Rectal smooth muscle tissue (tissue), 1 donor: ENCODE measurements around the gene KRTAP24-1.

ENCODE experiments used
- H3K27ac ChIP-seq: one replicate; pipeline ENCODE4 v1.7.0; 2013; ENCODE audit warnings: low read depth, low read length, inconsistent platforms
- H3K27me3 ChIP-seq: one replicate; pipeline ENCODE4 v1.7.0; 2013; ENCODE audit warnings: low read length; ENCODE audit not compliant: control insufficient read depth, insufficient read depth
- H3K36me3 ChIP-seq: one replicate; pipeline ENCODE4 v1.7.0; 2013; ENCODE audit warnings: low read length; ENCODE audit not compliant: control insufficient read depth, insufficient read depth
- H3K4me1 ChIP-seq: one replicate; pipeline ENCODE4 v1.7.0; 2013; ENCODE audit warnings: low read length; ENCODE audit not compliant: control insufficient read depth, insufficient read depth
- H3K4me3 ChIP-seq: one replicate; pipeline ENCODE4 v1.7.0; 2013; ENCODE audit warnings: low read length
- H3K9ac ChIP-seq: one replicate; pipeline ENCODE4 v1.7.0; 2013; ENCODE audit warnings: low read length

KRTAP24-1 gene

DNA sequence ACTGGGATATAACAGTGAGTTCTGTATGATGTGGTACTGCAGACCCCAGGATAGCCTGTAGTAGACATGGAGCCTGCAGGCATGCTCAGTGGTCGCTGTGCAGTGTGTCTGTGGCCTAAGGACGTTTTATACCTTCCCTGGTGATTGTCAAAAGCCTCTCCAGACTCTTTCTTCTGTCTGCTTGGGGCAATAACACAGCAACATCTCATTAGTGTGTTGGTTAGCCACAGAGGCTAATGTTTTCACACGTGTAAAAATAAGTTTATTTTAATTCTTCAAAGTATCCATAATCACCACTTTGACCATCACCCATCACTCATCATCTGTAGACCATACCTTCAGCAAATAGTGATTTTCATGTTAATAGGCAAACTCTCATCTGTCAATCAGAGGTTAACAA lies at the start of gene KRTAP24-1:
TSS of gene KRTAP24-1 (minus strand) at position 101 of the 400 bp plus-strand sequence. CDS start at position 83, 18 bp downstream.
- Histone ChIP-seq H3K36me3 (no peaks in the 10 kb centered on the region), H3K27me3 (no peaks in the 10 kb centered on the region), H3K4me3 (no peak within 1 kb of the TSS), H3K4me1 (no peaks in the 10 kb centered on the region), H3K27ac (no peak within 1 kb of the TSS), H3K9ac (no peak within 1 kb of the TSS)

DNA sequence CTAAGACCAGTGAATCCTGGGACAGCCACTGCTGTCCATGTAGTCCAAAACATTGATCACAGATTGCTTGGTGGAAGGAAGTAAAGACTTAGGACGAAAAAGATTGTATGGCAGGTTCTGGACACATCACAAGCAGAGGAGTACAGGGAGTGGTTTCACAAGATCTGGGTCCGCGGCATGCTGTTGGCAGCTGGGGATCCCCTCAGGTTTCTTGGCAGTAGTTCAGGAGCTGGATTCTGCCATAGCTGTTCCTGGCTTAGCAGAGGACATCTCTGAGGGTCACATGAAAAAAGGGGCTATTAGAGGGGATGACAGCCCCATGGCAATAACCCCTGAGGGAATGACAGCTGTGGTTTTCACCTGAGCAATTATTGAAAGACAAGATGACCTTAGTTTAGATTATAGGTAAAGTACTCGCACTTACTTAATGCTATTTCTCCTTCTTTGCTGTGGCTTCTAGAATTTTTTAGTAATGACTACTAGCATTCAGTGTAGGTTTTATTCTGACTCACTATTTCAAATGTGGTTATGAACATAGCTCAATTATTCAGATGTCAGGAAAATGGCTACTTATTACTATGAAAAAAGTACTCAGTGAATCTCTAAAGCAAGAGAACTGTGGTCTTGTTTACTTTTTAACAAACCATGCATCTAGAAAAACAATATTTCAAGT lies 46.6 kb upstream of the KRTAP24-1 start:
- Histone ChIP-seq H3K27ac (no peak overlapping the region), H3K4me3 (no peak overlapping the region), H3K36me3 (no peaks in the 10 kb centered on the region), H3K27me3 (no peaks in the 10 kb centered on the region), H3K9ac (no peak overlapping the region), H3K4me1 (no peaks in the 10 kb centered on the region)

- Histone ChIP-seq H3K4me3 (no peak overlapping the region), H3K9ac (no peak overlapping the region), H3K27ac (no peak overlapping the region), H3K36me3 (no peaks in the 10 kb centered on the region), H3K27me3 (no peaks in the 10 kb centered on the region), H3K4me1 (no peaks in the 10 kb centered on the region)
These were observed 43.6 kb upstream of the KRTAP24-1 start for GRCh38 chr21:30326390-30326789.

DNA sequence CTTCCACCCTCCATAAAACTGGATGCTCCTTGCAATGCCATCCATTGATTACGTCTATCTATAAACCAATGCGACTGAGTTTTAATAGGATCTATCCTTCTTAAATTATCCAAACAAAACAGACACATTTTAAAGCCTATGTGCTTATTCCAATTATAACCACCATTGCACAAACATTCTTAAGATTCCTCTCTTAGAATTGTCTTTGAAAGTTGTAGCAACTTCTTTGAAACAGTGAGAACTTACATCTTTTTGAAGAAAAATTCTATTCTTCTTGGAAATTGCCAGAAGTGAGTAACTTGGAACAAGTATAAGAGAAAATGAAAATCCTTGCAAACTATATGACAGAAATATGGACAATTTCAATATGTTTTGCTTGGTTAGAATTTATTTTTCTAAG lies 37.5 kb upstream of the KRTAP24-1 start, which contains the start of gene KRTAP26-1:
TSS of gene KRTAP26-1 (minus strand) at position 101 of the 400 bp plus-strand sequence. CDS start 280 bp downstream, outside the sequence.
- H3K27me3 ChIP-seq: no peaks in the 10 kb centered on the region
- no peak within 1 kb of the TSS for H3K9ac ChIP-seq
- no peaks in the 10 kb centered on the region for H3K36me3 ChIP-seq
- H3K4me1 ChIP-seq: no peaks in the 10 kb centered on the region
- no peak within 1 kb of the TSS for H3K27ac ChIP-seq
- H3K4me3 ChIP-seq: no peak within 1 kb of the TSS

DNA sequence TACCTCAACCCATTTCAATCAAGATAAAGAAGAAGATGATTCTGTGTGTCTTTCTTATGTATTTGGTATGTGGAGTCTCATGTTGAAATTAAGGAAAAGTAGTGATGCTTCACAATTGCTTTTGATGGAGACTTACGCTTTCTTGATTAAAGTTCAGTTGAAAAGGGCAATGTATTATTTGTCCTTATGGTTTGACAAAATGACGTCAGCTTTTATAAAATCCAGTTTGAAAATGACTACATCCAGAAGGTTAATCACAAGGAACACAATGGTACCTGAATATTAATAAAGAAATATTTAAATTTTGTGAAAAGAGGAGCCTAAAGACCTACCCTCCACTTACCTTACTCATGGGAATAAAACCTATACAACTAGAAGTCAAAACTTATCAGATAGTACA lies 33.0 kb upstream of the KRTAP24-1 start:
- Histone ChIP-seq H3K36me3 (no peaks in the 10 kb centered on the region), H3K9ac (no peak overlapping the region), H3K4me1 (no peaks in the 10 kb centered on the region), H3K27me3 (no peaks in the 10 kb centered on the region), H3K4me3 (no peak overlapping the region), H3K27ac (no peak overlapping the region)

GRCh38 chr21:30306884-30307283 lies 24.1 kb upstream of the KRTAP24-1 start:
- Histone ChIP-seq H3K36me3 (no peaks in the 10 kb centered on the region), H3K9ac (no peak overlapping the region), H3K27me3 (no peaks in the 10 kb centered on the region), H3K4me1 (no peaks in the 10 kb centered on the region), H3K4me3 (no peak overlapping the region), H3K27ac (no peak overlapping the region)

DNA sequence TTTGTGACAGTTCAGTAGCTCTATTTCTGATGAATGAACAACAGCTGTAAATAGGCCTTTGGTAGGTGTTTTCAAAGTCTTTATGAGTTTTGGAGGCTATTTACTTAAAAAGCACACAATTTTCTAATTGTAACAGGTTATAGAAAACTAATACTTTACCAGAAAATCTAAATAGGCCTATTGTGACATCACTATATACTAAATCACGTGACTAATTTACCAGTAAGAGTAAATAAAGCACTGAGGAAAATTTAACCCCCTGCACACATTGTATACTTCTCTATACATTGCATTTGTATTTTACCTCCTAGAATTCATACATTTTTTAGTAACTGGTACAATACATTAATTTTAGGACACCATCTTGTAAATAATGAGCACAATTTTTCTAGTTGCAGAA lies 22.4 kb upstream of the KRTAP24-1 start:
- Histone ChIP-seq H3K4me3 (no peak overlapping the region), H3K9ac (no peak overlapping the region), H3K4me1 (no peaks in the 10 kb centered on the region), H3K27me3 (no peaks in the 10 kb centered on the region), H3K27ac (no peak overlapping the region), H3K36me3 (no peaks in the 10 kb centered on the region)

DNA sequence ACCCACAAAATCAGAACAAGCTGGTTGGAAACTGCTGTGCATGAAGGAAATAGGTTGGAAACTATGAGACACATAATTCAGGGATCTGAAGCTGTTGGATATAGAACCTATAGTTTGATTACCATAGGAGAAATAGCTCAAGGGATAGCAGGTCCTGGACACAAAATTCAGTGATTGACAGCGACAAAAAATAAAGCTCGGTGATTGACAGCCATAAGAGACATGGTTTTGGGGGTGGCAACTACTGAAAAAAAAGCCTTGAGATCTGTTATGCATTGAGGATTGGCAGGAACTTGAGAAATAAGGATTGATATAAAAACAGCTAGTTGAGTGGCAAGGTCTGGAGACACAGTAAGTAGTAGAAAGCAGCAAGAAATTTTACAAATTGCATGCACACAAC lies 6.5 kb upstream of the KRTAP24-1 start, which contains the start of gene KRTAP25-1:
TSS of gene KRTAP25-1 (minus strand) at position 300 of the 400 bp plus-strand sequence. CDS start at position 276, 24 bp downstream.
- H3K4me1 ChIP-seq: no peaks in the 10 kb centered on the region
- no peak within 1 kb of the TSS for H3K4me3 ChIP-seq
- H3K36me3 ChIP-seq: no peaks in the 10 kb centered on the region
- H3K27me3 ChIP-seq: no peaks in the 10 kb centered on the region
- H3K27ac ChIP-seq: no peak within 1 kb of the TSS
- no peak within 1 kb of the TSS for H3K9ac ChIP-seq

- no peak overlapping the region for H3K9ac ChIP-seq
- no peak overlapping the region for H3K4me3 ChIP-seq
- no peak overlapping the region for H3K27ac ChIP-seq
- no peaks in the 10 kb centered on the region for H3K36me3 ChIP-seq
- no peaks in the 10 kb centered on the region for H3K4me1 ChIP-seq
- H3K27me3 ChIP-seq: no peaks in the 10 kb centered on the region
These were observed 11.1 kb downstream of the KRTAP24-1 start for GRCh38 chr21:30271611-30272010.

DNA sequence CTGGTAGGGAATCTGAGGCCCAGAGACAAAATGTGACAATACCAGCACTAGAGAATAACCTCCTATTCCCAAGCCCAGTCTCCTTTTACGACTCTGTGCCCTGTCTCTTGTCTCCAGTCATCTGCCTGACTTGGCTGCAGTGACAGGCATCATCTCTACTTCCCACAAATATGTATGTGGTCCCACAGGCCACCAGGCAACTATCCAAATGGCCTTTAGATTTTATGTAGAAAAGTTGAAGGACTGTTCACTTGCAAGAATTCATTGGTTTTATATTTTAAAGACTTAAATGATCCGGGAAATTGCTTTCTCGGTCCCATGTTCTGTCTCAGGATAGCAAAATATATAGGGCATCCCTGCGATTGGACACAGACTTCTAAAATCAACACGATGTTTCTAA lies 11.6 kb downstream of the KRTAP24-1 start:
- Histone ChIP-seq H3K4me3 (no peak overlapping the region), H3K36me3 (no peaks in the 10 kb centered on the region), H3K27me3 (no peaks in the 10 kb centered on the region), H3K9ac (no peak overlapping the region), H3K4me1 (no peaks in the 10 kb centered on the region), H3K27ac (no peak overlapping the region)

DNA sequence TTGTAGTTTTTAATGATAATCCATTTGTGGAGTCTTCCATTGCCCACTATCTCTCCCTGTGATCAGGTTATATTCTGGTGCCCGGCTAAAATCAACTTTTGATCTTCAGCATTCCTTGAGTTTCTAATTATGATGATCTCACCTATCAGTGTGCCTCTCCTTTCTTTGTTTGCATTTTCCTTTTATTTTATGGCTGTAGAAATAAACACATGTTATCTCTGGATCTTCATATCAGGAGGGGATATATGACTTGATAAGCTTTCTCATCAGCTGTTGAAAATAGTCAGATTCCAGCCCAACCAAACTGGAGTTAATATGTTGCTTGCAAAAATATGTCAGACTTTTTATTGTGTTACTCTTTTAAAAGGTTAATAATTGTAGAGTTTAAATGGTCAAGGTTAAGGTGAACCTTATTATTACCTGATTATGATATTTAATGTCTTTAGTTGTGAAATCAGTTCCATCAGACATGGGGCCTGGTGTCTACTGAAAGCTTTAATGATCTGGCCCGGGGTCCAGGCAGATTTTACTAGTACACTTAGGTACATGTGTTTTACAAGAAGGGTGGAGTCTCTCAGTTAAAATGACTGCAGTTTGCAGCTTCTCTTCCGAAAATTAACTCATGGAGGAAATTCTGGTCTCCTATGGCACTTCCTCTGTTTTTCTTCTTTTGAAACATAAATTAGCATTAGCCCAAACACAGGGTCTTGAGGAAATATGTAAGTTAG lies 12.8 kb downstream of the KRTAP24-1 start:
- no peaks in the 10 kb centered on the region for H3K4me1 ChIP-seq
- H3K36me3 ChIP-seq: no peaks in the 10 kb centered on the region
- H3K9ac ChIP-seq: no peak overlapping the region
- H3K4me3 ChIP-seq: no peak overlapping the region
- H3K27ac ChIP-seq: no peak overlapping the region
- H3K27me3 ChIP-seq: no peaks in the 10 kb centered on the region

DNA sequence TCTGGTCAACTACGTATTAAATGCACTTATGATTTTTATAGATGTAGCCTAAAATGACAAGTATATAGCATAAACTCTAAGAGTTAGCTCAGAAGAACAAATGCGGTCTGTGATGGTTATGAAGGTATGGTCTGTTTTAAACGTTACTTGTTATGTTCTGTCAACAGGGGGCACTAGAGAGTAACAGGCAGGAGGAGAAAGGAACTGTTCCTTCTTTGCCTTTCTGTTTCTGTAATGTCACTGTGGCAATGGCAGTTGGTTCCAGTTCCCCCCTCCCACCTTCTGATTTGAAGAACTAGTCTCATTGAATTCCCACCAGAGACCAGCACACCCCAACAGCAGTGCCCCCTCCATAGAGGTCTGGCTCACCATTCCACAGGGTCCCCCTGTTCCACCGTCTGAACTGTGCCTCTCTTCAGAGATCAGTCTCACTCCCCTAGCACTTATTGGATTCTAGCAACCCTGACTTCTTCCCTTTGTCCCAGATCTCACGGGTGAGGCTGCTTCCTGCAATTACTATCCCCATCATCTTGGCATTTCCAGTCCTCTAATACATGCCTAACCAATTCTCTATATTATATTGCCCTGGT lies 14.0 kb downstream of the KRTAP24-1 start:
- H3K36me3 ChIP-seq: no peaks in the 10 kb centered on the region
- H3K4me1 ChIP-seq: no peaks in the 10 kb centered on the region
- H3K27ac ChIP-seq: no peak overlapping the region
- H3K9ac ChIP-seq: no peak overlapping the region
- H3K27me3 ChIP-seq: no peaks in the 10 kb centered on the region
- H3K4me3 ChIP-seq: no peak overlapping the region
